GM12891 (cell line): ENCODE data around the gene AGFG1.
"Not testable (repeated sequence)": the region's sequence is repeated elsewhere in the genome, so short reads cannot be mapped to it uniquely, and the experiment has no call there.

Experiments used
- DNase-seq: peaks from one replicate; pipeline ENCODE4 v3.0.0; 2011; ENCODE audit warnings: low spot score; ENCODE audit not compliant: insufficient read length
- FAIRE-seq: peaks from 2 replicates; lab custom pipeline; 2011; peaks lifted over from hg19 to GRCh38; lab: Jason Lieb, UNC
- PAX5 ChIP-seq: IDR thresholded peaks from 2 replicates; pipeline ENCODE4 v1.6.1; 2011; ENCODE audit warnings: low read length, moderate library complexity, mild to moderate bottlenecking; ENCODE audit not compliant: insufficient read depth, severe bottlenecking
- POLR2A ChIP-seq: IDR thresholded peaks from 2 replicates; pipeline ENCODE4 v1.6.1; 2011; ENCODE audit warnings: low read depth, low read length, control low read depth
- POLR2AphosphoS5 ChIP-seq: IDR thresholded peaks from 2 replicates; pipeline ENCODE4 v1.6.1; 2011; ENCODE audit warnings: low read depth, low read length, control low read depth
- POU2F2 ChIP-seq: IDR thresholded peaks from 2 replicates; pipeline ENCODE4 v1.6.1; 2011; ENCODE audit warnings: low read depth, mild to moderate bottlenecking, control low read depth, low read length, moderate library complexity
- SPI1 ChIP-seq: IDR thresholded peaks from 2 replicates; pipeline ENCODE4 v1.6.1; 2011; ENCODE audit warnings: low read depth, low read length, control low read depth
- TAF1 ChIP-seq: IDR thresholded peaks from 2 replicates; pipeline ENCODE4 v1.6.1; 2011; ENCODE audit warnings: low read depth, low read length, control low read depth

Gene AGFG1

GRCh38 chr2:227509824-227510619 lies 38.1 kb downstream of the AGFG1 start:
- no peak for DNase-seq
- TF ChIP-seq TAF1 (no peak), POU2F2 (no peak), POLR2A (no peak), POLR2AphosphoS5 (no peak), SPI1 (no peak), PAX5 (no peak)
- FAIRE-seq = peak; percentile 86

- FAIRE-seq (no peak), DNase-seq (no peak)
- TF ChIP-seq POLR2A (no peak), POLR2AphosphoS5 (no peak), POU2F2 (no peak), TAF1 (no peak), PAX5 (no peak)
Measured at GRCh38 chr2:227510620-227510958, 38.6 kb downstream of the AGFG1 start.

- TF ChIP-seq POLR2AphosphoS5 = no peak
- no peak for TF ChIP-seq POLR2A
- TF ChIP-seq TAF1 = no peak
- TF ChIP-seq SPI1 = no peak
- no peak for TF ChIP-seq PAX5
- no peak for TF ChIP-seq POU2F2
- DNase-seq (no peak), FAIRE-seq (peak; percentile 81)
Measured at GRCh38 chr2:227511239-227511930, 39.4 kb downstream of the AGFG1 start.

- peak; percentile 41 for FAIRE-seq
- DNase-seq = no peak
- TF ChIP-seq POLR2AphosphoS5 = no peak
Measured at GRCh38 chr2:227511955-227512354, 40.0 kb downstream of the AGFG1 start.

- no peak for DNase-seq
- no peak for FAIRE-seq
- TF ChIP-seq POU2F2 = no peak
- no peak for TF ChIP-seq TAF1
- TF ChIP-seq POLR2A = no peak
- no peak for TF ChIP-seq SPI1
Measured at GRCh38 chr2:227513113-227513512, 41.2 kb downstream of the AGFG1 start.

- DNase-seq (no peak), FAIRE-seq (peak; percentile 9)
- TF ChIP-seq POLR2A (no peak), SPI1 (no peak), PAX5 (no peak), POU2F2 (no peak), POLR2AphosphoS5 (no peak), TAF1 (no peak)
Measured at GRCh38 chr2:227515742-227516141, 43.8 kb downstream of the AGFG1 start.

GRCh38 chr2:227517724-227518123 lies 45.8 kb downstream of the AGFG1 start:
- DNase-seq (no peak), FAIRE-seq (no peak)
- TF ChIP-seq POLR2AphosphoS5 = no peak
- no peak for TF ChIP-seq TAF1
- TF ChIP-seq POLR2A = no peak
- TF ChIP-seq PAX5 = no peak
- TF ChIP-seq SPI1 = no peak
- TF ChIP-seq POU2F2 = no peak

GRCh38 chr2:227518278-227518865 lies 46.4 kb downstream of the AGFG1 start:
- peak; percentile 13 for FAIRE-seq

GRCh38 chr2:227521178-227521577 lies 49.2 kb downstream of the AGFG1 start:
- FAIRE-seq, DNase-seq: not testable (repeated sequence)

More at GRCh38 chr2:227518278-227518865, 46.4 kb downstream of the AGFG1 start:
- DNase-seq = not testable (repeated sequence)

- FAIRE-seq (no peak), DNase-seq (no peak)
- TF ChIP-seq TAF1 (no peak), PAX5 (no peak), SPI1 (no peak), POLR2AphosphoS5 (no peak), POU2F2 (no peak), POLR2A (no peak)
Measured at GRCh38 chr2:227524665-227525064, 52.7 kb downstream of the AGFG1 start.

GRCh38 chr2:227527351-227527750 lies 55.4 kb downstream of the AGFG1 start:
- DNase-seq = no peak
- no peak for FAIRE-seq
- TF ChIP-seq POU2F2 (no peak), SPI1 (no peak), TAF1 (no peak), POLR2AphosphoS5 (no peak), POLR2A (no peak), PAX5 (no peak)
